ENCODE data around the gene HCN3. TPM values are rescaled to one million over a fixed set of nuclear protein-coding genes. Genes with fewer than 3 reads are reported as not detected.
A peak's percentile ranks its signal among the peaks of the same experiment; 100 is the strongest.
"Not testable (repeated sequence)": the region's sequence is repeated elsewhere in the genome, so short reads cannot be mapped to it uniquely, and the experiment has no call there.

HCN3 gene
- polyA plus RNA-seq, 1 of the 3 experiments (the other 2 are of a cell fraction) = 9.7 TPM

- peak; percentile 95 for TF ChIP-seq ZBTB33 (IDR thresholded peaks at IDR 0.05; ENCODE audit: borderline replicate concordance, low read depth)
- TF ChIP-seq POLR2AphosphoS5 (IDR thresholded peaks at IDR 0.05; ENCODE audit: low read depth, low read length) = peak; percentile 96
- TF ChIP-seq GABPA (IDR thresholded peaks at IDR 0.05; ENCODE audit: low read depth) = peak; percentile 57
- TF ChIP-seq MEF2A (IDR thresholded peaks at IDR 0.05; ENCODE audit: borderline replicate concordance, low read depth) = no peak; the same call in 1 of the 2 replicates
- TF ChIP-seq RAD21 (IDR thresholded peaks at IDR 0.05; ENCODE audit: low read length) = peak; percentile 49
- TF ChIP-seq JUND (IDR thresholded peaks at IDR 0.05) = no peak; the same call in 1 of the 2 replicates
- TF ChIP-seq RFX5 (IDR thresholded peaks at IDR 0.05; ENCODE audit: low read length) = 0 out of 2 replicates have a peak, but pooled peaks have one; percentile 53
- peak; percentile 64; the same call in 1 of the 2 replicates for TF ChIP-seq YY1 (IDR thresholded peaks at IDR 0.05; ENCODE audit: low read depth)
- TF ChIP-seq MXI1 (IDR thresholded peaks at IDR 0.05; ENCODE audit: low read depth, low read length) = peak; percentile 10
- TF ChIP-seq EZH2phosphoT487 (IDR thresholded peaks at IDR 0.05; ENCODE audit: borderline replicate concordance, low read depth) = no peak
- peak; percentile 56; the same call in 1 of the 2 replicates for TF ChIP-seq FOSL2 (IDR thresholded peaks at IDR 0.05; ENCODE audit: borderline replicate concordance, low read depth)
- TF ChIP-seq EP300 (IDR thresholded peaks at IDR 0.05; ENCODE audit: borderline replicate concordance in 1 of 2, low read depth in 1 of 2, low read length in 1 of 2) = peak; percentile 67 to 77; a peak in 3 of 4 replicates
- peak; percentile 99 for TF ChIP-seq SIN3A (IDR thresholded peaks at IDR 0.05; ENCODE audit: borderline replicate concordance, low read depth, low read length)
Observed at GRCh38 chr1:155244368-155245162, 32.7 kb upstream of the HCN3 start (continued).

GRCh38 chr1:155245163-155245524 lies 32.1 kb upstream of the HCN3 start:
- Histone ChIP-seq H3K9me3 (no peaks in the 10 kb centered on the region), H3K27me3 (ENCODE audit: insufficient read depth) (no peaks in the 10 kb centered on the region), H3K4me1 (ENCODE audit: control insufficient read depth in 1 of 2, insufficient read depth in 2 of 2, low read depth in 1 of 2, low read length in 1 of 2) (peaks cover 0 to 23% of the 10 kb centered on the region in 2 experiments; a peak in 3 of 4 replicates), H3K4me2 (peak overlapping the region; percentile 87), H3K79me2 (ENCODE audit: insufficient read depth) (peaks cover 24% of the 10 kb centered on the region), H4K20me1 (ENCODE audit: insufficient read depth) (no peaks in the 10 kb centered on the region), H3K4me3 (ENCODE audit: low read depth in 2 of 2, low read length in 1 of 2) (peak overlapping the region; percentile 49 to 65), H3K36me3 (replicated peaks in 1 of 2; ENCODE audit: control insufficient read depth in 1 of 2, insufficient read depth in 2 of 2, low read length in 1 of 2) (peaks cover 9 to 21% of the 10 kb centered on the region in 2 experiments), H3F3A (replicated peaks; ENCODE audit: insufficient read depth) (peaks cover 26% of the 10 kb centered on the region), H3K27ac (ENCODE audit: low read depth in 2 of 2, low read length in 1 of 2) (peak overlapping the region; percentile 75 to 92), H2AFZ (ENCODE audit: low read depth) (peak overlapping the region; percentile 84), H3K9ac (peak overlapping the region; percentile 60), H3K9me2 (no peaks in the 10 kb centered on the region)
- ChIA-PET POLR2A (interaction anchor here (0.6 to 2.4 kb wide), 6 partner anchors 17 to 154 kb away, joined by 3 to 6 read pairs (median 4); partner anchors contain the start of genes CLK2 and SCAMP3), CTCF (interaction anchor here (0.8 to 13.3 kb wide), 8 partner anchors 10 to 80 kb away, joined by 3 to 184 read pairs (median 3); partner anchors contain the start of genes ENTREP3 and RUSC1)
- DNase-seq = no peak
- WGBS (ENCODE audit: low lambda C conversion rate) = 75% methylated on average over 8 of the region's 8 CpGs
- TF ChIP-seq MXI1 (IDR thresholded peaks at IDR 0.05; ENCODE audit: low read depth, low read length) = 0 out of 2 replicates have a peak, but pooled peaks have one; percentile 17
- no peak for TF ChIP-seq USF2 (IDR thresholded peaks at IDR 0.05; ENCODE audit: borderline replicate concordance, low read depth, low read length)
- TF ChIP-seq TEAD4 (IDR thresholded peaks at IDR 0.05; ENCODE audit: borderline replicate concordance, insufficient read depth) = no peak
- TF ChIP-seq RAD21 (IDR thresholded peaks at IDR 0.05; ENCODE audit: low read length) = no peak

GRCh38 chr1:155246796-155247195 lies 30.5 kb upstream of the HCN3 start:
- POLR2A ChIA-PET; H3K4me3 ChIP-seq (ENCODE audit: low read depth in 2 of 2, low read length in 1 of 2): not testable (repeated sequence)

More at GRCh38 chr1:155246796-155247195, 30.5 kb upstream of the HCN3 start:
- not testable (repeated sequence) for H3K4me2 ChIP-seq; H3K9me2 ChIP-seq; H4K20me1 ChIP-seq (ENCODE audit: insufficient read depth); H3K27me3 ChIP-seq (ENCODE audit: insufficient read depth); H3K9me3 ChIP-seq; H2AFZ ChIP-seq (ENCODE audit: low read depth); H3K27ac ChIP-seq (ENCODE audit: low read depth in 2 of 2, low read length in 1 of 2); DNase-seq; H3K9ac ChIP-seq
- Histone ChIP-seq H3K4me1 (ENCODE audit: control insufficient read depth in 1 of 2, insufficient read depth in 2 of 2, low read depth in 1 of 2, low read length in 1 of 2) (peaks cover 0 to 15% of the 10 kb centered on the region in 2 experiments; a peak in 3 of 4 replicates), H3K36me3 (replicated peaks in 1 of 2; ENCODE audit: control insufficient read depth in 1 of 2, insufficient read depth in 2 of 2, low read length in 1 of 2) (peaks cover 9 to 26% of the 10 kb centered on the region in 2 experiments), H3F3A (replicated peaks; ENCODE audit: insufficient read depth) (peaks cover 35% of the 10 kb centered on the region), H3K79me2 (ENCODE audit: insufficient read depth) (peaks cover 20% of the 10 kb centered on the region)
- CTCF ChIA-PET = interaction anchor here (1.2 to 13.3 kb wide), 3 partner anchors 61 to 78 kb away, joined by 3 to 184 read pairs (median 8); partner anchors contain the start of gene RUSC1
- WGBS (ENCODE audit: low lambda C conversion rate) = 97% methylated on average over 3 of the region's 3 CpGs
